NCI-H226 (cell line): ENCODE measurements around the gene BPIFB4.
"Not testable (repeated sequence)": the region's sequence is repeated elsewhere in the genome, so short reads cannot be mapped to it uniquely, and the experiment has no call there.

ENCODE experiments used
- DNase-seq: peaks from one replicate; pipeline ENCODE4 v3.0.0-alpha.2; 2015

BPIFB4 gene

GRCh38 chr20:33079259-33079658, at the start of gene BPIFB4:
BPIFB4 (plus strand) TSS chr20:33079643; CDS start chr20:33081527, 1,884 bp downstream.
- DNase-seq: no peak

GRCh38 chr20:33030076-33030475, 49.4 kb upstream of the BPIFB4 start:
- DNase-seq: no peak

DNA sequence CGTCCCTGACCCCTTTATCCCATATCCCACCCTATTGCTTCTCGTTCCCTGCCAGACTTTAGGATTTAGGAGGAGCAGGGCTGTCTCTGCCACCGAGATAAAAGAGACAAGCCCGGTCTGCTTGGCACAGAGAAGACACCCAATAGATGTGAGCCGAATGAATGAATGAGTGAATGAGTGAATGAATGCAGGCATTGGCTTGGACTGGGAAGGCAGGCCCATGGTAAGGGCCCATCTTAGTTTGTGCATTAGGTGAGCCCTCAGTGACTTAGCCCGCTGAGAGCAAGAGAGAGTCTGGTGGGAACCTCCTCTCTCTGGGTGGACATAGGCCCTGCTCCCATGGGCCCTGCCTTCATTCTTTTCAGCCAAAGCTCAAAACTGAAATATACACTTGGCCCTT, 48.9 kb upstream of the BPIFB4 start:
- no peak for DNase-seq

- DNase-seq: no peak
Measured at GRCh38 chr20:33031531-33031930, 47.9 kb upstream of the BPIFB4 start, which contains the start of gene BPIFB6. BPIFB6 (plus strand) TSS chr20:33031648; CDS start chr20:33031648, 0 bp downstream.

GRCh38 chr20:33032555-33032954, 46.9 kb upstream of the BPIFB4 start:
- DNase-seq: no peak

DNA sequence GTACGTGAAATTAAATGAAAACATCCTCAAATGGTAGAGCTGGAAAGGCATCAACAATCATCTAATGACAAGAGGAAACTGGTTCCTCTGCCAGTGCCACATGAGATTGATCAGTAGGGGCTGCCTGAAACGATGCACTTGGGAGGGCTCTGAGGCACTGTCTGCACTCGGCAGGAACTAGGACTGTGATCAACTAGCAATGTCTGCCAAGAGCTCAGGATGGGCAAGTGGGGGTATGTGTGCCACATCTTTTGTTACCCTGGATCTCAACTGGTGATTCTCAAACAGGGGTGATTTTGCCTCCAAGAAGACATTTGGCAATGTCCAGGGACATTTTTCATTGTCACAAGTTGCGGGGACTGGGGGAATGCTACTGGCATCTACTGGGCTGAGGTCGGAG, 46.1 kb upstream of the BPIFB4 start:
- DNase-seq: no peak

DNA sequence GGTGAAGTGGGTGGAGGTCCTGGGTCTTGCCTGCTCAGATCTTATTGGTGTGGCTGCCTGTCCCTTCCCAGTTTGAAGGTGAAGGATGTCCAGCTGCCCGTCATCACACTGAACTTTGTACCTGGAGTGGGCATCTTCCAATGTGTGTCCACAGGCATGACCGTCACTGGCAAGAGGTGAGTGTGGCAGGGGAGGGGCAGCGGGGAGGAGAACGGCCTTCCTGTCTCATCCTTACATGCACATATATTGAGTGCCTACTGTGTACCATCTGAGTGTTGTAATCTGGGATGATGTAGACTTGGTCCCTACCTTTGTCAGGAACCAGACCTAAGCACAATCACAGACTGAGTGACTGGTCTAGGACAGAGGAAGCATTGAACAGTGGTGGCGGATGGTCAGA, 45.3 kb upstream of the BPIFB4 start:
- DNase-seq: no peak

DNA sequence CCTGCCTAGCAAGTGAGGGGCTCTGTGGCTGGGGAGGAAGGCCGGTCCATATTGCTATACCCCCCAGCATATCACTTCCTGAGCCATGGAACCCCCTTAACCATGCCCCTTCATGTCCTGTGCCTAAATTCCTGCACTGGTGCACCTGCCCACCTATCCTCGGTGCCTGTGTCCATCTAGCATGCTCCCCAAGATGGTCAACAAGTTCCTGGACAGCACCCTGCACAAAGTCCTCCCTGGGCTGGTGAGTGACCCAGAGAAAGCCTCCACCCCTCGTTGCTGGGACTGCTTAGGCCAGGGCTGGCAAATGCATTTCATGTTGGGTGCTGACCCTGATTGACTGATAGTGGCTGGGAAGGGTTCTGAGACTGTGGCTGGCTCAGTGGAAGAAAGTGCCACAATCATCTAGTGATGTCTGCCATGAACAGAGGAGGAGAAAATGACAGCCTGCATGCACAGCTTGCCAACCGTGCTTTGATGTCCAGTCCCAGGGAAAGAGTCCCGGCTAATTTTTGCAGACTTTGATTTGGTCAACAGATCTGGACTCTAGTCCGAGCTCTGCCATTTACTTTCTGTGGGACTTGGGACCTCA, 44.4 kb upstream of the BPIFB4 start:
- no peak for DNase-seq

- DNase-seq: no peak
Measured at GRCh38 chr20:33037456-33037855, 42.0 kb upstream of the BPIFB4 start.

DNA sequence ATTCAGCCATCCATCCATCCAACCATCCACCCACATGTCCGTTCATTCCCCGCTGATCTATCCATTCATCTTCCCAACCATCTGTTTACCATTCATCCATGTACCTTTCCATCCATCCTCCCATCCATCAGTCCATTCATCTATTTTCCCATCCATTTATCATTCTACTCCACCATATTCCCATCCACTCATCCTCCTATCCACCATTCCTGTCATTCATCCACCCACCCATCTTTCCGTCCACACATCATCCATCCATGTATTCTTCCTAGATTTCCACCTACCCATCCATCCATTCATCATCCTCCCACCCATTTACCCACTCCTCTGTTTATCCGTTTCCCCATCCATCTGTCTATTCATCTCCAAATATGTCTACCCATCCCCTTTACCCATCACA, 41.2 kb upstream of the BPIFB4 start:
- DNase-seq: no peak

- DNase-seq: no peak
Measured at GRCh38 chr20:33042430-33042829, 37.0 kb upstream of the BPIFB4 start.

DNA sequence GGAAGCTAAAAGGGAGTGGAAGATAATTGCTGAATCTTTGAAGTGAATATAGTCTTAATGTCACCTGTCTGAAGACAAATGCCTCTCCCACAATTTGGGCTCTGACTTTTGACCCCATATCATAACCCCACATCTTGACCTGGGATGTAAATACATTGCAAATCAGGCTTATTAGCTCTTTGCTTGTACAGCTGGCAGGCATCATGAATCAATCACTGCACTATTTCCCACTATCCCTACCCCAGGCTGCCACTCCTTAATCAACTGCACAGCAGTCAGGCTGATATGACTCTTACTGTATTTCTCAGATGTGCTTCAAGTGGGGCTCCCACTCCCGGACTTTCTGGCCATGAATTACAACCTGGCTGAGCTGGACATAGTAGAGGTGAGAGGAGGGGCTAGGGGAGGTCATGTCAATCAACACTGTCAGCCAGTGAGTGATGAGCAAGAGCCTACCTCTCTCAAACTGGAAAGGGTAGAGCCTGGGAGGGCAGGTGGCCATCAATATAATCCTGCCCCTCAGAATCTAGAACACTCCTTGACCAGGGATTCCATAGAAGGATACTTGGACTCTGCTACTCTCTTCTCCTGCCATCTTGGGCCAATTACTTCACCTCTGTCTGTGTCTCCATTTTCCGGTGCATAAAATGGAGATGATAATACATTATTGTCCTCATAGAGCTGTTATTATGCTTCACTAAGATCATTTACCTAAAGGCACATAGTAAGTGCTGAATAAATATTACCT, 36.3 kb upstream of the BPIFB4 start:
- DNase-seq: no peak

DNA sequence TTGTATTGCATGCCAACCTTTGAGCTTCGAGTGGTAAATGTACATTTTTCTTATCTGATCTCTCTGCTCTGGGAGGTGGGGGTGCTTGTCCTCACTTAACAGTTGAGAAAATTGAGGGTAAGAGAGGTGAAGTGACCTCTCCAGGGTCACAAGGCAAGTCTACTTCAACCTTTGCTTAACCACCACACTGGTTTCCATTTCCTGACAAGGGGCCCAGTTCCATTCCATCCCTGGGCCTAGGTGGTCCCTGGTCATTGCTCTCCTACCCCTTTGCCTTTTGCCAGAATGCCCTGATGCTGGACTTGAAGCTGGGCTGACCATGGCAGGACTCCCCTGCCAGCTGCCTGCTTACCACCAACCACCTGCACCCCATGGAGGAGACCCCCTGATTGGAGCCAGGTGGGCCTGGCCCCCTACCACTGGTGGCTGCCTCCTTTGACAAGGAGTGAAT, 35.7 kb upstream of the BPIFB4 start:
- no peak for DNase-seq

DNA sequence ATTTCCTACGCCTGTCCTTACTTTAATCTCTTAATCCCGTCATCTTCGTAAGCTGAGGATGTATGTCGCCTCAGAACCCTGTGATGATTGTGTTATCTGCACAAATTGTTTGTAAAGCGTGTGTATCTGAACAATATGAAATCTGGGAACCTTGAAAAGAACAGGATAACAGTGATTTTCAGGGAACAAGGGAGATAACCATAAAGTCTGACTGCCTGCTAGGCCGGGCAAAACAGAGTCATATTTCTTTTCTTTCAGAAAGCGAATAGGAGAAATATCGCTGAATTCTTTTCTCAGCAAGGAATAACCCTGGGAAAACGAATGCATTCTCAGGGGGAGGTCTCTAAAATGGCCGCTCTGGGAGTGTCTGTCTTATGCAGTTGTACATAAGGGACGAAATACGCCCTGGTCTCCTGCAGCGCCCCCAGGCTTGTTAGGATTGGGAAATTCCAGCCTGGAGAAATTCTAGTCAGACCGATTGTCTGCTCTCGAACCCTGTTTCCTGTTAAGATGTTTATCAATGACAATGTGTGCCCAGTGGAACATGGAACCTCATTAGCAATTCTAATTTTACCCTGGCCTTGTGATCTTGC, 34.2 kb upstream of the BPIFB4 start:
- not testable (repeated sequence) for DNase-seq

DNA sequence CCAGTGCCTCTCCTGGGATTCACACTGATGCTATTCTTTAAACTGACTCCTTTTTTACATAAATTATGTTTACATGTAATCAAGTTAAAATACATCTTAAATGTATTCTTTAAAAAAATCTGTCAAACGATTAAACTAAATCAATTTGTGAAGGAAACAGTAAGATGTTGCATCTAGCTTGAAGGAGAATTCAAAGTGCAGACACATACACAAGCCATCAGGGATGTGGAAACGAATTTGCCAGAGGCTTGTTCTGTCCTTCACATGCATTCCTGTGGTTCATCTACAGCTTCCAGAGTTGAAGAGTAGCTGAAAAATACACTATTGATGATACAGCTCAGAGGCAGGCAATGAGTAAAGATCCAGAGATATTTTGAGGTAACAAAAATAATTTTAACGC, 33.0 kb upstream of the BPIFB4 start:
- DNase-seq: no peak

GRCh38 chr20:33051333-33051732, 28.1 kb upstream of the BPIFB4 start:
- no peak for DNase-seq

- no peak for DNase-seq
Measured at GRCh38 chr20:33053291-33054106, 25.9 kb upstream of the BPIFB4 start, which contains the start of gene BPIFB3. BPIFB3 (plus strand) TSS chr20:33053903; CDS start chr20:33055436, 1,533 bp downstream.

DNA sequence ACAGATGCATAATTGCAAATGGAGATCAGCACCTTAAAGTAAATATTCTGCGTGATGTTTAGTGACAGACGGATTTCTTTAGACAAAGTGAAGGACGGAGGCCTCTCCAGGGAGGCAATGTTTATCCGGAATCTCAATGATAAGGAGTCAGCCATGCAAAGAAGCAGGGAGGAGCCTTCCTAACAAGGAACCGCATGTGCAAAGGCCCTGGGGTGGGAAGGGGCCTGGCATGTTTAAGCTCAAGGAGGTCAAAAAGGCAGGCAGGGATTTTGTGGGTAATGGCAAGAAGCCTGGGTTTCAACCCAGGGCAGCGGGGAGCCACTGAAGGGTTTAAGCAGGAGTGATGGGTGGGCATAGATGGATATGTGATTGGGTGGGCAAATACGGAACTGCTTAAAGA, 25.1 kb upstream of the BPIFB4 start:
- no peak for DNase-seq

DNA sequence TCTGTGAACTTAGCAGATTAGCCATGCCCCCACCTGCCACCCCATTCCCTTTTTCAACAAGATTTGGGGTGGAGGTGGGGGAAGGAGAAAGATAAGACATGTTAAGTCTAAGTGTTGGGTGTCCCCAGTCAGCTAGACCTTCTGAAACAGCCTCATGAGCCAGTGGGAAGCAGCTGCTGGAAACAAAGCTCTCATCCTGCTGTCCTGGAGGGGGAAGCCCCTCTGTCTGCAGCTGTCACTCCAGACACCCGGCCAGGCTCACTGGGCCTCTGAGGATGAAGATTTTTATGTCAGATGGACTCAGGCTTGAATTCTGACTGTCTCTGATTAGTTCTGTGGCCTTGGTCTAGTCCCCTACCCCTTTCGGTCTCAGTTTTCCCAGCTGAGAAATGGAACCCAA, 24.7 kb upstream of the BPIFB4 start:
- no peak for DNase-seq

DNA sequence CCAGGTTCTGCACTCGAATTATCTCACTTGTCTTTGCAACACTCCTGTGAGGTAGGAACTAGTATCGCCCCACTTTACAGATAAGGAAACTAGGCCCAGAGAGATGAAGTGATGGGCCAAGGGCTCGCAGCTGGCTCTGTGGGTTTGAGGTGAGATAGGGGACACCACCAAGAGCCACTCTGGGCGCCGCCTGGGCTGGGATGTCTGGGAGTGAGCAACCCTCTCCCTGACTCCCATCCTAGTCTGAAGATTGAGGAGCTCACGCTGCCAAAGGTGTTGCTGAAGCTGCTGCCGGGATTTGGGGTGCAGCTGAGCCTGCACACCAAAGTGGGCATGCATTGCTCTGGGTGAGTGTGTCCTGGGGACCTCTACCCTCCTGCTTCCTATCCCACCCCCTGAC, 20.3 kb upstream of the BPIFB4 start:
- no peak for DNase-seq

DNA sequence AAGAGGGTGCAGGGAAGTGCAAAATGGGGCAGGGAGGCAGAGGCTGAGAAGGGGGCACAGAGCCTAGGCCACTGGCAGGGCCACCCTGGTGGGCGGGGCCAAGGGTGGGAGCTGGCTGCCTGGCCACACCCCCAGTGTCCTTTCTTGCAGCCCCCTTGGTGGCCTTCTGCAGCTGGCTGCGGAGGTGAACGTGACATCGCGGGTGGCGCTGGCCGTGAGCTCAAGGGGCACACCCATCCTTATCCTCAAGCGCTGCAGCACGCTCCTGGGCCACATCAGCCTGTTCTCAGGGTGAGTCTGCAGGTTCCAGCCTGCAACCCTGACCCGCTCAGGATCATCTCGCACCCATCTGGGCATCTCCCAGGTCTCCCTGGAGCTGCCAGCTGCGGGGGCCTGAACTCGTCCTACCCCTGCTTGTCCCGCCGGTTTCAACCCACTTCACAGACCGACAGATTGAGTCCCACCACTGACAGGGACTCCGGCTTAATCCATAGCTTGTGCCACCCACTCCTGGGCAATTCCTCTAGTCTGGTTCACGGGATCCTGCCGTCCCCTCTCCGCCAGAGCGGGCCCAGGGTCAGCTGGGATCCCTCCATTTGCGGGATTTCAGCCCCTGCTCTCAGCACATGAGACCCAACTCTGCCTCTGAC, 19.6 kb upstream of the BPIFB4 start:
- no peak for DNase-seq

DNA sequence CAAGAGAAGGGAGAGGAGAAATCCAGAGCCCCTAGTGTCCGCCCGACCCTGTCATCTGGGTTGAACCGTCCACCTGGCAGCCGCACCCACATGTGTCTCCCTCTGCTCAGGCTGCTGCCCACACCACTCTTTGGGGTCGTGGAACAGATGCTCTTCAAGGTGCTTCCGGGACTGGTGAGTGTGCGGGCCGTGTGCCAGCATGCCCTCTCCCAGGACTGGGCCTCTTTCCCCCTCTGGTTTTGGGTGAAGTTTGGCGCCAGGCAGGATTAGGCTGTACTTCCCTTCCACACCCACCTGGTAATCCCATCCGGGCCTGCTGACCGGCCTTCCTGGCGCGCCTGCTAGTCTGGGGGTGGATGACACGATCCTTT, 17.8 kb upstream of the BPIFB4 start:
- DNase-seq: no peak
